Glomerular visceral epithelial cell (primary cell): ENCODE measurements around the gene ZNF358.

ENCODE experiments used
- DNase-seq: peaks from one replicate; pipeline ENCODE4 v3.0.0-alpha.2; 2016; ENCODE audit errors: extremely low spot score

The ZNF358 gene

DNA sequence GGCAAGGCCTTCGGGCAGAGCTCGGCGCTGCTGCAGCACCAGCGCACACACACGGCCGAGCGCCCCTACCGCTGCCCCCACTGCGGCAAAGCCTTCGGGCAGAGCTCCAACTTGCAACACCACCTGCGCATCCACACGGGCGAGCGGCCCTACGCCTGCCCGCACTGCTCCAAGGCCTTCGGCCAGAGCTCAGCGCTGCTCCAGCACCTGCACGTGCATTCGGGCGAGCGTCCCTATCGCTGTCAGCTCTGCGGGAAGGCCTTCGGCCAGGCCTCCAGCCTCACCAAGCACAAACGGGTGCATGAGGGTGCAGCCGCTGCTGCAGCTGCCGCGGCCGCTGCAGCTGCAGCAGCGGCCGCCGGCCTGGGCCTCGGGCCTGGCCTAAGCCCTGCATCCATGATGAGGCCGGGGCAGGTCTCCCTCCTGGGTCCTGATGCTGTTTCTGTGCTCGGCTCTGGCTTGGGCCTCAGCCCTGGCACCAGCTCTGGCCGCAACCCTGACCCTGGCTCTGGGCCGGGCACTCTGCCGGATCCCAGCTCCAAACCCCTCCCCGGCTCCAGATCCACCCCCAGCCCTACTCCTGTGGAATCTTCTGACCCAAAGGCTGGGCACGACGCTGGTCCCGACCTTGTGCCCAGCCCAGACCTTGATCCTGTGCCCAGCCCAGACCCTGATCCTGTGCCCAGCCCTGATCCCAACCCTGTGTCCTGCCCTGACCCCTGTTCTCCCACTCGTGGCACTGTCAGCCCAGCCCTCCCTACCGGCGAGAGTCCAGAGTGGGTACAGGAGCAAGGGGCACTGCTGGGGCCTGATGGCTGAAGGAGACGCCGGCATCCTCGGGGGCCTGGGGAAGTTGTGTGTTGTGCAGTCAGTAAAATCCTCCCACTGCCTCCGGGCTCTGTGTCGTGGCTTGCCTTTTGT, 4.5 kb downstream of the ZNF358 start:
- no peak for DNase-seq

DNA sequence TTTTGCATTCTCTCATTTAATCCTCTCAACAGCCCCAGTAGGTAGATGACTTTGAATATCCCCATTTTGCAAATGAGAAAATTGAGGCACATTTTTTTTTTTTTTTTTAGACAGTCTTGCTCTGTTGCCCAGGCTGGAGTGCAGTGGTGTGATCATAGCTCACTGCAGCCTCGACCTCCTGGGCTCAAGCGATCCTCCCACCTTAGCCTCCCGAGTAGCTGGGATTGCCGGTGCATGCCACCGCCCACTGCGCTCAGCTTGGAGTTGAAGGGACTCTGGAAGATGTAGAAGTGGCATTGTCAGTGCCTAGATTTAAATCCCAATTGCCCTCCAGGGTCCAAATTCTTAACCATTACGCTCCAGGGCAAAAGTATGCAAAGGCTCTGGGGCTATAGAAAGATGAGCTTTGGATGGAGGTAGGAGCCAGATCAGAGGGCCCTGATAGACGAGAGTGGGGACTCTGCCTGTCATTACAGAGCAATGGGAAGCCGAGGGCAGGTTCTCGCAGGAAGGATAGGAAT, 5.7 kb downstream of the ZNF358 start:
- no peak for DNase-seq

DNA sequence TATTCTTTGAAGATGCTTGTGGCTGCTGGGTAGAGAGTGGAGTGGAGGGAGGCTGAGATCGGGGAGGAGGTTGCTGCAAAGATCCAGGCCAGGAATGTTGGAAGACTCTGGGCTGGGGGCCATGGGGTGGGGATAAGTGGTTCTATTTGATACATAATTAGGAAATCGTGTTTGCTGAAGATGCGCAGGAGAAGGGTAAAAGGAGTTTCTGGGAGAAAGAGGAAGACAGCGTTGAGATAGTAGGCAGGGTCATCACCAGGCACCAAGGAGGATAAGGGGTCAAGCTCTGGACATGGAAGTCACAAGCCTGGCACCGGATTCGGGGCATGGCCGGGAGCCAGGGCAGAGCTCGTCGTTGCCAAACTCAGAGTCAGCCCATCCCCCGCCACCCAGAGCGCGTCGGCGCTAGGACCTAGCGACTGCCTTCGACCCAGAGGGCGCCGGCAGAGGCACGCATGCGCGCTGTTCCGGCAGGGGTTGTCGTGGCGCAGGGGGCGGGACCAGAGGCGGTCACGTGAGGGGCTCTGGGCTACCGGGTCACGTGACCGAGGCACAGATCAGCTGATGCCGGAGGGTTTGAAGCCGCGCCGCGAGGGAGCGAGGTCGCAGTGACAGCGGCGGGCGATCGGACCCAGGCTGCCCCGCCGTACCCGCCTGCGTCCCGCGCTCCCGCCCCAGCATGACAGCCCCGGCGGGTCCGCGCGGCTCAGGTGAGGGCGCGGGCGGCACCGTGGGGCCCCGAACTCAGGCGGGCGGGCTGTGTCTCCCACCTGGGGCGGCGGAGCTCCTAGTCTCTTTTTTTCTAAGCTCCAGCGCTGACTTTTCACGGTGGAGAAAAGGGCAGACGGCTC, 6.4 kb downstream of the ZNF358 start, which contains the start of gene MCOLN1:
Gene MCOLN1 (plus strand): TSS at position 553 of the 851 bp plus-strand sequence. CDS start 127 bp downstream, at position 680.
- DNase-seq, result peak; percentile 98

DNA sequence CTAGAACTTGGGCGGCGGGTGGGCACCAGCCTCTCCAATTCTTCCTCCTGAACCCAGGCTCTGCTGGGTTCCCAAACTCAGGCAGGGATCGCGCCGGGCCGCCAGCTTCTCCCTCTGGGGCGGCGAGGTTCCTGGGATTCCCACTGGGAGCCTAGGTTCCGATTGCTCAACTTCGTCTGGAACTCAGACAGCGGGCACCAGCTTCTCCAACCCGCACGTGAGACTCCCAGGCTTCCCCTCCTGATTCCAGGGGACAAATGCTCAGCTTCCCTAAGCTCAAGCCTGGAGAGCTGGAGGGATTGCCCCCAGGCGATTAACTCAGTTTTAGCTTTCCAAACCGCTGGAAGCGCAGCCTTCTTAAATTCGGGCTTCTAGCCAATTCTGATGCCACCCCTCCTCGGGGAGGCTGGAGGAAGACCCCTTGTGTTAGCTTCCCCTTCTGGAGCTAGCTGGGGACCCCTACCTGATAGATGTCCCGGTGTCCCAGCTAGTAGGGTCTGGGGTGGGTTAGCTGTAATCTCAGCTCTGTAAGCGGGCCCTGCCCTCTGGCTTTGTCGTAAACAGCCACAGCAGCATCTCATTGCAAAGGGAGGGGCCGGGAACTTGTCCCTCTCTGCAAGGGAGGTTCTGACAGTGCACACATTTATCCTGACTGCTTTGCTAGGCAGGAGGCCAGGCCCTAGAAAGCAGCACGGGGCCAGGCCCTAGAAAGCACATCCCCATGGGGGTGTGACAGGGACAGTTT, 7.2 kb downstream of the ZNF358 start:
- DNase-seq, result no peak

DNA sequence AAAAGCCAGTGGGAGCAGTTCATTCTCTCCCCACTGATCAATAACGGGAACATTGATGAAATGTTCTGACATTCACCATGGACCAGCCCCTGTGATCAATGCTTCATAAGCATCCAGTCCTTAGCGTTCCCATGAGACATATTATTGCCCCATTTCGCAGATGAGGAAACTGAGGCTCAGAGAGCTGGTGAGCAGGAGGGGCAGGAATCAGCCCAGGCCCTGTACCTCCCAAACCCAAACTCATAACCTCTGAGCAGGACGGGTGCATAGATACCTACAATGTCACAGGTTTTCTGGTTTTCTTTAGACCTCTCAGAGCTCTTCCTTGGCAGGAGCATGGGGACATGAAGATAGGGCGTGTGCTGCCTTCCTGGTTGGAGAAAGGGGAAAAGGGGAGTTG, 8.6 kb downstream of the ZNF358 start:
- no peak for DNase-seq

DNA sequence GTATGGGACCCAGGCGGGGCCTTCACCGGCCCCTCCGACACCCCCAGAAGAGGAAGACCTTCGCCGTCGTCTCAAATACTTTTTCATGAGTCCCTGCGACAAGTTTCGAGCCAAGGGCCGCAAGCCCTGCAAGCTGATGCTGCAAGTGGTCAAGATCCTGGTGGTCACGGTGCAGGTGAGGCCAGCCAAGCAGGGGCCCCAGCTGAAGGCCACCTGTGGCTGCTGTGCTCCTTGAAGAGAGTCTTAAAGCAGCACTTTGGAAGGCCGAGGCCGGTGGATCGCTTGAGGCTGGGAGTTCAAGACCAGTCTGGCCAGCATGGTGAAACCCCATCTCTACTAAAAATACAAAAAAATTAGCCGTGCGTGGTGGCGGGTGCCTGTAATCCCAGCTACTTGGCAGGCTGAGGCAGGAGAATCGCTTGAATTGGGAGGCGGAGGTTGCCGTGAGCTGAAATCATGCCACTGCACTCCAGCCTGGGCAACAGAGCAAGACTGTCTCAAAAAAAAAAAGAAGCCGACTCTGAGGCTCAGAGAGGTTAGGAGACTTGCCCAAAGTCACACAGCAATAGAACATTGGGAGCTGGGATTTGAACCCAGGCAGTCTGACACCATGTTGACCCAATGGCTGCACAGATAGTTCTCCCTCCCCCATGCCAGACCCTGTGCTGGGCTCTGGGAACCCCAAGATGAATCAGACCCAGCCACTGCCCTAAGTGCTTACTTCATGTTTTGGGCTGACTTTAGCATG, 9.3 kb downstream of the ZNF358 start:
- no peak for DNase-seq

DNA sequence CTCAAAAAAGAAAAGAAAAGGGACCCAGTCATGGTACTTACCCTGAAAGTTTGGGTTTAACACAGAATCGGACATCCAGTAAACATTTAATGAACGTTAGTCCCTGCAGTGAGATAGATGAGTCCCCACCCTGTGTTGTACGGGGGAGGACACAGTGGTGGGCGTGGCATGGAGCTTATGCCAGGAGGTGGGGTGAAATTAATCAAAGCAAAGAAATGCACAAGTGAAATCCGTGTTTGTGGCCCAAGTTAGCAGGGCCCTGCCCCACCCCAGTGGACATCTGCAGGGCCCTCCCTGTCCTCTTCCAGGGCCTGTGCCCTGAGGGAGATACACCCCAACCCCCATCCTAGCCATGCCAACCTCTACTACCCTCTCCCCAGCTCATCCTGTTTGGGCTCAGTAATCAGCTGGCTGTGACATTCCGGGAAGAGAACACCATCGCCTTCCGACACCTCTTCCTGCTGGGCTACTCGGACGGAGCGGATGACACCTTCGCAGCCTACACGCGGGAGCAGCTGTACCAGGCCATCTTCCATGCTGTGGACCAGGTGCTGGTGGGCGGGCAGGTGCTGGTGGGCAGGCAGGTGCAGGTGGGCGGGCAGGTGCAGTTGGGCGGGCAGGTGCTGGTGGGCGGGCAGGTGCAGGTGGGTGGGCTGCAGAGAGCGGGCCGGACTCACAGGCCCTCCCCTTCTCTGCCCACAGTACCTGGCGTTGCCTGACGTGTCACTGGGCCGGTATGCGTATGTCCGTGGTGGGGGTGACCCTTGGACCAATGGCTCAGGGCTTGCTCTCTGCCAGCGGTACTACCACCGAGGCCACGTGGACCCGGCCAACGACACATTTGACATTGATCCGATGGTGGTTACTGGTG, 10.4 kb downstream of the ZNF358 start:
- DNase-seq, result no peak

DNA sequence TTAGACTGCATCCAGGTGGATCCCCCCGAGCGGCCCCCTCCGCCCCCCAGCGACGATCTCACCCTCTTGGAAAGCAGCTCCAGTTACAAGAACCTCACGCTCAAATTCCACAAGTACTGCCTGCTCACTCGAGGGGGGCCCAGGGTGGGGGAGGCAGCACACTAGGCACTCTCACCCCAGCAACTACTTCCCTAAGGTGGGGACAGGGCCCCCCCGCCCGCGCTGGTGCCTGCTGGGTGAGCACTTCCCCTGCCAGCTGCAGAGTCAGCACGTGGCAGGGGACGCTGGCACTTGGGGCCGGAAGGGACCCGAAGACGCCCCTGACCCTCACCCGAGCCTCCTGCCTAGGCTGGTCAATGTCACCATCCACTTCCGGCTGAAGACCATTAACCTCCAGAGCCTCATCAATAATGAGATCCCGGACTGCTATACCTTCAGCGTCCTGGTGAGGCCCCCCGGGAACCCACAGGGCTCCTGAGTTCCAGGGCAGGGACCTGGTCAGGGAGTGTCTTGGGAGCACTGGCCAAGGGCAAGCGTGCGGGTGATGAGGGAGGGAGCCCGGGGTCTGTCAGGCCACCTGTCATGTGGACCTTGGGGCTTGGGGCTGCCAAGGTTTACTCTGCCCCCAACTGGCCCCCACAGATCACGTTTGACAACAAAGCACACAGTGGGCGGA, 11.8 kb downstream of the ZNF358 start:
- no peak for DNase-seq

DNA sequence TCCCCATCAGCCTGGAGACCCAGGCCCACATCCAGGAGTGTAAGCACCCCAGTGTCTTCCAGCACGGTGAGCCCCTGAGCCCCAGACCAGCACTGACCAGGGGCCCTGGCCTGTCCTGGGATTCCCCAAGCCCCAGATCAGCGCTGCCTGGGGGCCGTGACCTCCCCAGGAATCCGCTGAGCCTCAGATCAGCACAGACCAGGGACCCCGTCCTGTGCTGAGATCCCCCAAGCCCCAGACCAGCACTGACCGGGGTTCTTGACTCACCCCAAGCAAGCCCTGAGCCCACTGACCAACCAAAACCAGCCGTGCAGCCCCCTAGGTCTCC, 12.3 kb downstream of the ZNF358 start:
- no peak for DNase-seq

DNA sequence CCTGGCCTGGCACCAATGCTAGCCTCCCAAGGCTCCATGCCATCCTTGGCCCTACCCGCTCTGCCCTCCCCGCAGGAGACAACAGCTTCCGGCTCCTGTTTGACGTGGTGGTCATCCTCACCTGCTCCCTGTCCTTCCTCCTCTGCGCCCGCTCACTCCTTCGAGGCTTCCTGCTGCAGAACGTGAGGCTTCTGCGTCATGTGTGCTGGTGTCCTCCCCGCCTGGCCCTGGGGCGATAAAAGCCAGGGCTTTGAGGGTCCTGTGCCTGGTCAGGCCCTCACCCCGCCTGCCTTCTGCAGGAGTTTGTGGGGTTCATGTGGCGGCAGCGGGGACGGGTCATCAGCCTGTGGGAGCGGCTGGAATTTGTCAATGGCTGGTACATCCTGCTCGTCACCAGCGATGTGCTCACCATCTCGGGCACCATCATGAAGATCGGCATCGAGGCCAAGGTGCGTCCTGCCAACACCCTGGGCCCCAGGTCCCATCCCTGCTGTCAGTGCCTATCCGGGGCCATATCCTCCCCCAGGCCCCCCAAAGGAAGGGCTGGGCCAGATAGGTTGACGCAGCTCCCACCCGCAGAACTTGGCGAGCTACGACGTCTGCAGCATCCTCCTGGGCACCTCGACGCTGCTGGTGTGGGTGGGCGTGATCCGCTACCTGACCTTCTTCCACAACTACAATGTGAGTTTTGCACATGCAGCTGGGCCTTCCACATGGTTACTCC, 12.8 kb downstream of the ZNF358 start:
- no peak for DNase-seq

DNA sequence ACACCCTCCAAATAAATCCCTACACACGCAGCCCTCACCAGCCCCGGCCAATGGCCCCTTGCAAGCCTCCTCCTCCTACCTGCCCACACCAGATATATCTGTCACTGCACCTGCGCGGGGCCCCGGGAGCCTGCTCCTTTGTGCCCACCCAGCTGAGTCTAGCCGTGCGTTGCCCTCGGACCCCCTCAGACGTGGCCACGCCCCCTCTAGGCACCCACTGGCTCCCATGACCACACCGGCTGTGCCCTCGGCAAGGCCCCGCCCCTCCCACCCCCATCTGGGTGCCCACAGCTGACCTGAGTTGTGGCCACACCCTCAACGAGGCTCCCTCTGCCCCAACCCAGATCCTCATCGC, 13.3 kb downstream of the ZNF358 start:
- DNase-seq, result no peak

DNA sequence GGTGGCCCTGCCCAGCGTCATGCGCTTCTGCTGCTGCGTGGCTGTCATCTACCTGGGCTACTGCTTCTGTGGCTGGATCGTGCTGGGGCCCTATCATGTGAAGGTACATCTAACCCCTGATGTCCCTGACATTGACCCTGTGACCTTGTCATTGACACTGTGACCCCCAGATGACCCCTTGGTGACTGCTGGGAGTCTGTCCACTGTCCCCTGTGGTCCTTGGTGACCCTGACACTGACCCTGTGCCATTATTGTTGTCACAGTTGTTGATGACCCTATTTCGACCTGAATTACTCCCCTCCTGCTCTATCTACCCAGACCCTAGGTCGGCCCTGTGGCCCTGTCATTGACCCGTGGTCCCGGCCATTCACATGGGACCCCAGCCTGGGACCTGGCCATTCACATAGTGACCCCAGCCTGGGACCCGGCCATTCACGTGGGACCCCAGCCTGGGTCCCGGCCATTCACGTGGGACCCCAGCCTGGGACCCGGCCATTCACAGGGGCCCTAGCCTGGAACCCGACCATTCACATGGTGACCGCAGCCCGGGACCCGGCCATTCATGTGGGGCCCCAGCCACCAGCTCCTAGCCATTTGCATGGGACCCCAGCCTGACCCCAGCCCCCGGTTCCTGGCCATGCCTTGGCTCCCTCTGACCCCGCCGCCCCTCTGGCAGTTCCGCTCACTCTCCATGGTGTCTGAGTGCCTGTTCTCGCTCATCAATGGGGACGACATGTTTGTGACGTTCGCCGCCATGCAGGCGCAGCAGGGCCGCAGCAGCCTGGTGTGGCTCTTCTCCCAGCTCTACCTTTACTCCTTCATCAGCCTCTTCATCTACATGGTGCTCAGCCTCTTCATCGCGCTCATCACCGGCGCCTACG, 13.9 kb downstream of the ZNF358 start:
- DNase-seq, result no peak

DNA sequence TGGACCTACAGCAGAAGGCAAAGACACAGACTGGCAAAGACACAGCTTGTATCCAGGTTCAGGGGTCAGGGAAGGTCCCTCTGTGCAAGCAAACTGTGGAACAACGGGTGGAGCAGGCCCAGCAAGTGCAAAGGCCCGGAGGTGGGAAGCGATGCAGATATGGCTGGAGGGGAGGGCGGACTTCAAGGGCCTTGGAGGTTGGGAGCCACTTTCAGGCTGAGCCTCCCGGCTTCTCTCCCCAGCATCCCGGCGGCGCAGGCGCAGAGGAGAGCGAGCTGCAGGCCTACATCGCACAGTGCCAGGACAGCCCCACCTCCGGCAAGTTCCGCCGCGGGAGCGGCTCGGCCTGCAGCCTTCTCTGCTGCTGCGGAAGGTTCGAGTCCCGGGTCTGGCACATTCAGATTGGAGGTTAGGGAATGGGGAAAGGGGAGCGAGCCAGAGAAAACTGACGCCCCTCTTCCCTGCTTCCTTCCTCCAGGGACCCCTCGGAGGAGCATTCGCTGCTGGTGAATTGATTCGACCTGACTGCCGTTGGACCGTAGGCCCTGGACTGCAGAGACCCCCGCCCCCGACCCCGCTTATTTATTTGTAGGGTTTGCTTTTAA, 17.5 kb downstream of the ZNF358 start:
- DNase-seq, result no peak

DNA sequence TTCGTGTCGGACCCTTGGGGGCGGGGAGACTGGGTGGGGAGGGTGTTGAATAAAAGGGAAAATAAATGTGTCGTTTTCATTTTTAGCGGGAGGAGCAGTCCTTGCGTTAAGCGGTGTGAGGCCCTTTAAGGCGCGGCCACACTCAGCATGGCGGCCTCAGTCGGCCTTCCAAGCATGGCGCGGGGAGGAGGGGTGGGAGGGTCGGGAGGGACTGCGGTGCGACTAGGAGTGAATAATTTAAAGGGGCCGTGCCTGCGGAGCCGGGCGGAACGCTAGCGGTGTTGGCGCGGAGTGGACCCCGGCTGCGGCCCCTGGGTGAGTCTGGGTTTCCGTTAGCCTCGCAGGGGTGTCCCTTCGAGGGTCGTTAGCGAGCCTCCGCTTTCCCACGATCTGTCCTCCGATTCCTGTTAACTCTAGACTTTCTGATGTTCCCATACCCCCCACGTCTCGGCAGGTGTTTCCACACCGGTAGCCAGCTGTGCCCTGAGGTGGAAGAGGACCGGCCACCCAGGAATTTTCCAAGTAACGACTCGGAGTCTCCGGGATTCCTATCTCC, 18.1 kb downstream of the ZNF358 start:
- DNase-seq, result peak; percentile 87

DNA sequence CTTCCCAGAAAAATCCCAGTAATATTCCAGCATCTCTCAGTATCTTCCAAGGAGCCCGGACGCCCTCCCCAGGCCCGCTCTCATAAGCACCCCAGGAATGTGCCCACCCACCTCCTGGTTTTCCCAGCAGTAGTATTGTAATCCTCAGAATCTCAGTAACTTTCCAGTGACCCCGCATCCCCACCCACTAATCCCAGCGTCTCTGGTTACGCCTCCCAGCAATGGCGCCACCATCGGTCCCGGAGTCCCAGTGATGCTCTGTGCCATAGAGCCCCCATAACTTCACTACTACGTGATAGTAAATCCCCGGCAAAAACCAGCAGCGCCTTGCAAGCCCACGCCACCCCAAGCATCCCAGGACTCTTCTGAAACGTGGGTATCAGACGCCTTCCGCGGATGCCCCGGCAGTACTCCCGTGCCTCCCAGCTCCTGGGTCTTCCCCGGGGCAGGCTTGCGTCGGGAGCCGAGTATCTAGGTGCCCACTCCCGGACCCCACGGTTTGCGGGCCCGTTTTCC, 18.7 kb downstream of the ZNF358 start:
- DNase-seq, result peak; percentile 63

DNA sequence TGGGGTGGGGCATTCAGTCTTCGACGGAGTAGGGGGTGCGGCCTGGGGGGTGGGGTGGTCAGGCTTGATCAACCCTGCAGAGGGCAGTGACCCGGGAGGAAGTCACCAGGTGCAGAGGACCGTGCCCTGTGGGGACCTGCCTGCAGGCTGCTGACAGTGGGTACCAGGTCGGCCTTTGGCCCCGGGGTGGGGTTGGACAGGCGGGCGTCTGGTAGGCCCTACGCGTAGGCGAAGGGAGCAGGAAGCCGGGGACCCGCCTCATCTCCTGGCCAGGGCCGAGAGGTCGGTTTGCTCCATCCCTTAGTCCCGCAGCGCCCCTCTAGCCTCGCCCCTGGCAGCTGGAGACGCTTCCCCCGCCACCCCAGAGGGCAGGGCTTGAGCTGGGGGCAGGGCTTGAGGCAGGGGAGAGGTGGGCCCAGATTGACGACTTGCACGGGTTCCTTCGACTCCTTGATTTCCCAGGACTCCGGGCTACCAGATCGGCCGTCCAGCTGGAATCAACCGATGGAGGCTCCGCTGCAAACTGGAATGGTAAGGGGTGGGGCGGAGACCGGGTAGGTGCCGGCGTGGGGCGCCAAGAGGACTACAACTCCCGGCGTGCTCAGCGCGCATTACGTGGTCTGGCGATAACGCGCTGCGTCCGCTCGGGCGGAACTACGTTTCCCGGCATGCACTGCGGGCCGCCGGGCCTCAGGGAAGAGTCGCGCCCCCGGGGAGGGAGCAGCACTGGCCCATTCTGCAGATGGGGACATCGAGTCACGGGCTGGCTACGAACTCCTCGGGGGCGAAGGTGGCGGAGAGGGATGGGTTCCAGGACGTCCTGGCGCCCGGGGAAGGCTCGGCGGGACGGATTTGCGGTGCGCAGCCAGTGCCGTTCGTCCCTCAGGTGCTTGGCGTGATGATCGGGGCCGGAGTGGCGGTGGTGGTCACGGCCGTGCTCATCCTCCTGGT, 19.4 kb downstream of the ZNF358 start, which contains the start of gene PNPLA6:
Gene PNPLA6 (plus strand): TSS at position 671 of the 951 bp plus-strand sequence. CDS start 72 bp downstream, at position 743.
- peak; percentile 92 for DNase-seq
